RPMI8226 (cell line): ENCODE data around the gene BAIAP2.

Source experiments
- DNase-seq: peaks from one replicate; pipeline ENCODE4 v3.0.0-alpha.2; 2015

The BAIAP2 gene

DNA sequence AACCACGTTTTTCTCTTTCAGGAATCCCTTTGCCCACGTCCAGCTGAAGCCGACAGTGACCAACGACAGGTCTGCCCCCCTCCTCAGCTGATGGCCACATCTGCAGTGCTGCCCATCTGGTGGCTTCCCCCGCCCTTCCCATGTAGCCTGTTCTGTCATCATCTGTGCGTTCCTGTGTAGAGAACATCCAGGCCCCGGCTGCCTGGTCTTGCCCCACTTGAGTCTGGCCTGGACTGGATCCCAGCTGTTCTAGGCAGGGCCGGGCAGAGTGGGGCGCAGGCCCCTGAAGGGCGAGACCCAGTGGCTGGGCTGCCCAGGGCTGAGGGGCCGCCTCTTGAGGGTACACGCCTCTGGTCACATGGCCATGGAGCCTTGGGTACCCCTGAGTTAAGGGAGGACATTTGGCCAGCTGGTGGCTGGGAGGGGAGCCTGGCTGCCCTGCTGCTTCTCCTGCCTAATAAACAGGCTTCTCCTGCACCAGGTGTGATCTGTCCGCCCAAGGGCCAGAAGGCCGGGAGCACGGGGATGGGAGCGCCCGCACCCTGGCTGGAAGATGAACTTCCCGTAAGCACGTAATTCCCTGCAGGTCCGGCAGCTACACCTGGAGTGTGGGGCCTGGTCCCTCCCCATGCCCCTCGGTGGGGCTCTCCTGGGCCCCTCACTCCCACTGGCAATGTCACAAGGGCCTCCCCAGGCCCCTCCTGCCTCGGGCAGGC, 81.0 kb downstream of the BAIAP2 start:
- no peak for DNase-seq

DNA sequence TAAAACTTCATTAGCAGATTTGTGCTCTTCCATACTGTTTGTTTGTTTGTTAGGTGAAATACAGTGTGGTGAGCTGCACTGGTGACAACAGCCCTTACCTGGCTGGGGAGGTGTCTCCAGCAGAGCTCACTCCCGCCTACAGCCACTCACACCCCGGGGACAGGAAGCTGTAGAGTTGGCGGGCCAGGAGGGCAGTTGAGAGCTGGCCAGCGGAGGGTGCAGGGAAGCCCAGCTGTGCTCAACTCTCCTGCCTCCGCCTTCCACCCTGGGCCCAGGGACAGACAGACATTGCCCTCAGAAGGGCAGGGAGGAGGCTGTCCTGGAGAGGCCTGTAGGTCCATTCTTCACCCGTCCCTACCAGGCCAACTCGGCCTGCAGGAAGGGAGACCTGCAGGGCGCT, 81.8 kb downstream of the BAIAP2 start:
- no peak for DNase-seq

- no peak for DNase-seq
These were observed 82.8 kb downstream of the BAIAP2 start for GRCh38 chr17:81117672-81118198.

DNA sequence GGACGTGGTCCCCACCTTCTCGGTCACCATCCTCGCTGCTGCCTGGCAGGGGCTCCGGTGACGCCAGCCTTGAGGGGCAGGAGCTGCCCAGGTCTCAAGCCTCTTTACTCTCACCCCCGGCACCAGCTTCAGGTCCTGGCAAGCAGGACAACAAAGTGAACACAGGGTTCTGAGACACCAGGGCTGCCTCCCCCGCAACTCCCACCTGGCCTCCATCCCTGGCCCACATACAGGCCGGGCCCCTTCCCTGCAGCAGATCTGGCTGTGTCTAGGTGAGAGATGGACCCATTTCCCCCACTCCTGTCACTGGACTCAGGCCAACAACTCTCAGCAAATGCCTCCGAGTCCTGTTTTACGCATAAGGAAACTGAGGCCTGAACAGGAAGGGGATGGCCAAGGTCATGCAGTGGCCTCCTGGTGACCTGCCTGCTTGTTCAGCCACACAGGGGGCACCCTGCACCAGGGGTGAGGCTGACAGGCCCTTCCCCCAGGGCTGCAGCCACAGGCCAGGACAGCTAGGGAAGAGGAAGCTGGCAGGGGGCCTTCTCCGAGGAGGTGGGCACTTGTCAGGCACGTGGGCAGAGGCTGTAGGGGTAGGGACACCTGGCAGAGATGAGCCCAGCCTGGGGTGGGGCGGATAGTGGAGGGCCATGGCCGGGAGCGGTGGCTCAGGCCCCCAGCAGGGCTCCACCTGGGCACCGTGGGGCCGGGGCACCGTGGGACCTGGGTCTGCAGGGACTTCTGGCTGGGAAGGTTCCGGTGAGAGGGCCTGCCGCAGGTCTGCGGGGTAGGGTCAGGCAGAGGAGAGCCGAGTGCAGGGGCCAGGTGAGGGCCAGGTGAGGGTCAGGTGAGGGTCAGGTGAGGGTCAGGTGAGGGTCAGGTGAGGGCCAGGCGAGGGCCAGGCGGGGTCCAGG, 83.6 kb downstream of the BAIAP2 start:
- no peak for DNase-seq

DNA sequence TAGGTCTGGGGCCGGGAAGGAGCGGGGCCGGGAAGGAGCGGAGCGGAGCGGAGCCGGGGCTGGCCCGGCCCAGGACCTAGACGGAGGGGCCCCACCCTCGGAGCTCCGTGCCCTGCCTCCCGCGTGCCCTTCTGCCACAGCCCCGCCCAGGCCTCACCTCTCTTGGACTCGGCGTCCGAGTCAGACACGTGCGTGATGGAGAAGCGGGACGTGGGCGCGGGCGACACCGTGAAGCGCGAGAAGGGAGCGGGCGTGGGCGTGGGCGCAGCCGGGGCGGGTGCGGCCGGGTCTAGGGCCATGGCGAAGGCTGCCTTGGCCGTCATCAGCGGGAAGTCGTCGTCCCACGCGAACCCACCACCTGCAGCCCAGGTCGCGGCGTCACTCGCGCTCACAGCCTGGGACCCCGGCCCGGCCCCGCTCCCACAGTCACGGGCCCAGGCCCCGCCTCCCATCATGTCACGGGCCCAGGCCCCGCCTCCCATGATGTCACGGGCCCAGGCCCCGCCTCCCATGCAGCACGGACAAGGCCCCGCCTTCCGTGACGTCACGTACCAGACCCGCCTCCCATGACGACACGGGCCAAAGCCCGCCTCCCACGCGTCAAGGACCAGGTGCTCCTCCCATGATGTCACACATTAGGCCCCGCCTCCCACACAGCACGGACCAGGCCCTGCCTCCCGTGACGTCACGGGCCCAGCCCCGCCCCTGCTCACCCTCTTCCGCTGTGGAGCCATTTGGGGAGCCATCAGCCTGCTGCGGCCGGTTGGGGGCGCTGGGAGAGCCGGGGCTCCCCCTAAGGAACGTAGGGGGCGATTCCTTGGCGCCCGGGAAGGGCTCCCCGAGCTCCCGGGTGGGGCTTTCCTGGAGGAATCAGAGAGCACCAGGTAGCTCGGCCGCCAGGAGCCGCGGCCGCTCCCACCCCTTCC, 84.5 kb downstream of the BAIAP2 start:
- DNase-seq = peak; percentile 28

DNA sequence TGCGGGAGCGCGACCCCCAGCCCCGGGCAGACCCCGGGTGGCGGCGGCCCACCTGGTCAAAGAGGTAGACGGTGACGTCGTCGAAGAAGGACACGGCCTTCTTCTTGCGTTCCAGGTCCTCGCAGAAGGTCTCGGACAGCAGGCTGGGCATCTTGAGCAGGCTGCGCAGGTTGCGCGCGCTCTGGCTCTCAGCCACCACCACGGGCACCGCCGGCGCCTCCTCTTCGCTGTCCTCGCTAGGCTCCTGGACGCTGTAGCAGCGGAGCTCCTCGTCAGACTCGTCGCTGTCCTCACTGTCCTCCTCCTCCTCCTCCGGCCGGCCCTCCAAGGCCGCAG, 85.2 kb downstream of the BAIAP2 start:
- DNase-seq = no peak

GRCh38 chr17:81120695-81121621, 86.0 kb downstream of the BAIAP2 start:
- no peak for DNase-seq

DNA sequence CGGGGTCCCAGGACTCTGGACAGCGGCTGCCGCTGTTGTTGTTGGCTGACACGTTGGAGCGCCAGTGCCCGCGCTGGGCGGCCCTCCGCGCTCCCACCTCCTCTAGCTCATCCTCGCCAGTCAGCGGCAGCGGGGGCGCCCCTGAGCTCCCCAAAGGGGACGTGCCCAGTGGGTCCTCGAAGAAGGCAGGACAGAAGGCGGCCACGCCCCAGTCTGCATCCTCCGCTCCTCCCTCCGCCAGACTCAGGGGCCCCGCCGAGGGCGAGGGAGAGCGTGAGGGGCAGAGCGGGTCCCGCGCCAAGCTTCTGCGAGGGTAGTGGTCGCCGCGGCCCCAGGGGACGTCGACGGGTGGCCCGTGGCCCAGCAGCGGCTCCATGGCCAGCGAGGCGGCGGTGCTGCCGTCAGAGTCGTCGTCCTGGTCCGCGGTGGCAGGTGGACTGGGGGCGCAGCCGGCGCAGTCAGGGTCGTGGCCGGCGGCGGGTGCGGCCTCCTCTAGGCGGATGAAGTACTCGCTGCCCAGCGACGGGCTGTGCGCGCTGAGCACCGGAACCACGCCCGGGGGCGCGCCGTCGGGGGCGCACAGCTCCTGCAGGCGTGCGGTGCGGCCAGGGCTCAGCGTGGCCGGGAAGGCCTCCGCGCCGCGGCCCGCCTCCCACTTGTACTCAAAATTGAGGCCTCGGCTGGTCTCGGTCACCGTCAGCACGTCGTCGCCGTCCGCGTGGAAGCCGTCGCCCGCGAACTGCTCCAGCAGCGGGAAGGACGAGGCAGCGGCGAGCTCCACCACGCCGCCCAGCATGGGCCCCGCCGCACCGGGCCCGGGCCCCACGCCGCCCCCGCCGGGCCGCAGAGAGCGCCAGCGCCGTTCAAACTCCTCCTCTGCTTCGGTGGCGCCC, 87.1 kb downstream of the BAIAP2 start:
- no peak for DNase-seq

DNA sequence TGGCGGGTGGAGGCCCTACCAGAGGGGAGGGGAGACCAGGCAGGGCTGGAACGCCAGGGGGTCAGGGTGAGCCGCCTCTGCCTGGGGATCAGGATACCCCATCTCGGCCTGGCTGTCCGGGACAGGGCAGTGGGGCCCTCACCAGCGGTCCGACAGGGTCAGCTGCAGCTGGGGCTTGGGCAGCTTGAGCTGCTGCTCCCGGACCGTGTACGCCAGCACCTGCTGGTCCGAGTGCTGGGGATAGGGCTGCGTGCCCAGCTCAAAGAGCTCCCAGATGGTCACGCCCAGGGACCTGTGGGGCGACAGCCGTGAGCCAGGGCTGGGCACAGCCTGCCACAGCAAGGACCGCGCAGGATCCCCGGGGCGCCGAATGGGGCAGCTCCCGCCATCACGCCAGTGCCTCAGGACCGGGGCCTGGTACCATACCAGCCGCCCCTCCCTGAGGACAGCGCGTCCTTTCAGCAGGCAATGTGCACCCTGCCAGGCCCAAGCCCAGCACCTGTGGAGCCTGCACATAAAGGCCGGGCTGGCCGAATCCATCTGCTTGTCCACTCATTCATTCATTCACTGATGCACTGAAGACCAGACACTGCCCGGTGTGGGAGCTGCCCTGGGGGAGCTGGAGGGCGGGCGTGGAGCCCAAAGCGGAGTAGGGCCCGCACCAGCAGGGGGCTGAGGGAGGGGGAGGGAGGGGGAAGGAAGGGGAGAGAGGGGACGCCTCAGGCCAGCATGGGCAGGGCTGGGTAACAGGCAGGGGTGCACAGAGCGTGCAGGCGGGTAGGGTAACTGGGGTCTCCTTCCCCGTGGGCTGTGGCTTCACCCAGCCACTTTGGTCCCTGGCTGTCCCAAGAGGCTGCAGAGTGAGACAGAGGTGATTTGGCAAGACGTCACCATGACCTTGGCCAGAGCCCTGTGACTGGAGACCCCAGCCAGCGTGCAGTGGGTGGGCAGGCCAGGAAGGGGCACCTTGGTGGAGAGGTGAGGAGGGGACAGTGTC, 88.4 kb downstream of the BAIAP2 start:
- DNase-seq = no peak

GRCh38 chr17:81124377-81124776, 89.4 kb downstream of the BAIAP2 start:
- DNase-seq = no peak

GRCh38 chr17:81125573-81126081, 90.7 kb downstream of the BAIAP2 start:
- peak; percentile 38 for DNase-seq

DNA sequence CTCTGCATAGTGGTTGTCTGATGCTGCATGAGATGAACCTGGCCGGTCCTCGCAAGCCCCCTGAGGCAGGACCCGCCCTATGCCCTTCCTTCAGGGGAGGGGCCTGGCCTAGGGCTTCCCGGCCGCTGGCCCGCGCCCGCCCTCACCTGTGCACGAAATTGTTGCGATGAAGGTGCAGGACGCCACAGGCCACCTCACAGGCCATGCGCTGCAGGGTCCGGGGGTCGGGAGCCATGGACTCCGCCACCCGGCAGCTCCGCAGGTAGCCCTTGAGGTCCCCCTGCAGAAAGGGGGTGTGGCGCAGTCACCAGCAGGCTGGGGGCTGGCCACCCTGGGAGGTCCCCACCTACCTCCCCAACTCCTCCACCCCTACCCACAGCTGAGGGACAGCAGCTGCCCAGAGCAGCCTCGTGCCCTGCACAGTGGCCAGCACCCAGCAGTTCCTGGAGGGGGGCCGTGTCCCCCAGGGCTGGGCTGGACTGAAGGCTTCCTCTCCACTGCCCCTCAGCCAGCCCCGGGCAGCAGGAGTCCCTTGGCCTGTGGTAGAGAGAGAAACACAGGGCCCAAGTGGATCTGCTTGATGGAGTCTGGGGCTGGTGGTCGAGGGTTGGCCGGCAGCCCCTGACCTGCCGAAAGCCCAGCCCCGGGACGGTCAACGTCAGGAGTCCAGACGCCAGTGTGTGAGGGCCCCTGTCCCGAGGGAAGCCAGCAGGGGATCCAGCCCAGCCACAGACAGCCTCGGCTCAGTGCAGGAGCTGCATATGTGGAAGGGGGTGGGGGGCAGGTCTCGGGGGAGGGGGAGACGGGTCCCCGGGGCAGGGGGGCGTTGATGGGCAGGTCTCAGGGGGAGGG, 91.6 kb downstream of the BAIAP2 start:
- DNase-seq = no peak

DNA sequence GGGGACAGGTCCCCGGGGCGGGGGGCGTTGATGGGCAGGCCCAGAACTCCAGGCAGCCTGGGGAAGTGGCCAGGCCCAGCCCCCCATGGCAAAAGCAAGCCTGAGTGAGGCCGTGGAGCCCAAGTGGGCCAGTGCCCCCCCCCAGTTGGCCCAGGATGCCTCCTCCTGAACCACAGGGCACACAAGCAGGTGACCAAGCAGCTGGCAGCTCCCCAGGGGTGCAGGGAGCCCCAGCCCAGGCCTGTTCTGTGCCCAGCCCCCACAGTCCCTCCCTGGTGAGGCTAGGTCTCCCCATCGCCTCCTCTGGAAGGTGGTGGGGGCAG, 92.1 kb downstream of the BAIAP2 start:
- no peak for DNase-seq

DNA sequence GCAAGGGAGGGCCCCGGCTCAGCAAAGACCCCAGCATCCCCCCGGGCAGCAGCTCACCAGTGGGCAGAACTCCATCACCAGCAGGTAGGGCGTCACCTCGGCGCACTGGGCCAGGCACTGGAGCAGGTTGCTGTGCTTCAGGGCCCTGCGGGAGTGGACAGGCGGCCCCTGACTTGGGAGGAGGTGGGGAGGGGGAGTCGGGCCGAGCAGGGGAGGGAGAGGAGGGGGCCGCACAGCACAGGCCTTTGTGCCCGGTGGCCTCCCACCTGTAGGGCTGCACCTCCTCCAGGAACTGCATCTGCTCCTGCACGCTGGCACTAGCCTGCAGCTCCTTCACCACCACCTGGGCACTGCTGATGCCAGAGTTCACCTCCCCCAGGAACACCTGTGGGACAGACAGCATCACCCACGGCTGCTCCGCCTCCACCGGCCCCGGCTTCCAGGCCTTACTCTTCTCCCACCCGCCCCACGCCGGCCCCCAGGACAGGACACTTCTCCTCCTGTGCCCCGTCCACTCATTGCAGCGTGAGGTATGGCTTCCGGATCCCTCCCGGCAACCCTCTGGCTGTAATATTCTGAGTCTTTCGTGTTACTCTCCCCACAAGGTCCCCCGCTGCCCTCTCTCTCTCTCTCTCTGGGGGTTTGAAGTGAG, 92.7 kb downstream of the BAIAP2 start:
- peak; percentile 46 for DNase-seq

GRCh38 chr17:81128338-81128737, 93.4 kb downstream of the BAIAP2 start:
- DNase-seq = no peak

DNA sequence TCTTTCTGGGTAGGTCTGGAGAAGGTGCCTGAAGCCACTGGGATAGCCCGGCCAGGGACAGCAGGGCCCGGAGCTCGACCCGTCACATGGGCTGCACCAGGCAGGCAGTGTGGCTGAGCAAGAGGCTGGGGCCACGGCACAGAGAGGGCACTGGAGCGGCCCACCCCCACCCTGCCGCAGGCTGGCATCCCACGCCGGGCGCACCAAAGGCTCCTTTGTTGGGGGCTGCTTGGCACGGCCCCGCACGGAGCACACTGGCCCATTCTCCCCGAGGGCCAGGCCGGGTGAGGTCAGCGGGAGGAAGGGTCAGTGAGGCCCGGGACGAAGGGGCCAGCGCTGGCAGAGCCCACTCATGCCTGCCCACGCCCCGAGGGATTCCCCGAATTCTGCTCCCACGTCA, 93.8 kb downstream of the BAIAP2 start:
- no peak for DNase-seq

DNA sequence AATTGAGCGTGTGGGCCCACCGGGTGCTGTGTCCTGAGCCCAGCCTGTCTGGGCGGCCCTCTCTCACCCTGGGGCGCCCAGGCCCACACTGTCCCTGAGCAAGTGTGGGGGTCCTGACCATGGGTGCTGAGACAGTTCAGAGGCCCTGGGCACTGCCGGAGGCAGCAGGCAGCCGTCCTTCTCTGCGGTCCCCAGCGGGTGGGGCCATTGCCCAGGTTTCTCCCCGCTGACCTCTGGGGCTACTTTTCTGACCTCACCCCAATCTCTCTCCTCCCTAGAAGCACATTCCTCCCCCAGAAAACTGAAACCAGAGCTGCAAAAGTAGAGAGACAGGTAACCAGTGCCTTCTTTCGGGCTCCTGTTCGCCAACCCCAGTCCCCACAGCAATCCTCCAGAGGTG, 94.3 kb downstream of the BAIAP2 start:
- no peak for DNase-seq
